H1 (cell line): ENCODE measurements around the gene CTTNBP2NL. TPM values are rescaled to one million over a fixed set of nuclear protein-coding genes. Genes with fewer than 3 reads are reported as not detected.

Experiments used
- CTCF ChIA-PET: fragments of 300-600 bp; sonication (Branson Sonifier 250); formaldehyde crosslinking; loops from one replicate; lab custom pipeline; 2021; ENCODE audit not compliant: partially characterized antibody; lab: Charles Lee
- POLR2A ChIA-PET: fragments of 300-600 bp; sonication (Branson Sonifier 250); formaldehyde crosslinking; loops from one replicate; lab custom pipeline; 2021; ENCODE audit warnings: inconsistent platforms; ENCODE audit not compliant: partially characterized antibody; lab: Charles Lee
- DNase-seq, 2 experiments: peaks; one replicate each; pipeline versions ENCODE4 v3.0.0 to v3.0.0-alpha.2; 2010 to 2022; ENCODE audit warnings: low spot score in 2 of 2, low read depth in 1 of 2, mixed read lengths in 1 of 2
- FAIRE-seq: peaks from 2 replicates; lab custom pipeline; 2011; peaks lifted over from hg19 to GRCh38; lab: Jason Lieb, UNC
- H2AFZ ChIP-seq: 2 replicates; pipeline ENCODE4 v1.8.1; 2012; ENCODE audit warnings: low read length, inconsistent platforms
- H2AK5ac ChIP-seq: 2 replicates; pipeline ENCODE4 v1.6.1; 2013; ENCODE audit warnings: low read depth, low read length
- H2BK120ac ChIP-seq: replicated peaks from 2 replicates; pipeline ENCODE3; 2013; ENCODE audit warnings: low read depth, low read length, inconsistent platforms
- H2BK12ac ChIP-seq: 2 replicates; pipeline ENCODE4 v1.6.1; 2013; ENCODE audit warnings: low read depth, low read length
- H2BK15ac ChIP-seq: 2 replicates; pipeline ENCODE4 v1.6.1; 2013; ENCODE audit warnings: low read length
- H2BK20ac ChIP-seq: 2 replicates; pipeline ENCODE4 v1.6.1; 2013; ENCODE audit warnings: low read length
- H2BK5ac ChIP-seq: 2 replicates; pipeline ENCODE4 v1.6.1; 2013; ENCODE audit warnings: low read depth, low read length
- H3K14ac ChIP-seq: 2 replicates; pipeline ENCODE4 v1.6.1; 2013; ENCODE audit warnings: inconsistent platforms; ENCODE audit not compliant: insufficient read length
- H3K18ac ChIP-seq: 2 replicates; pipeline ENCODE4 v1.6.1; 2013; ENCODE audit warnings: low read length; ENCODE audit errors: extremely low read depth
- H3K23ac ChIP-seq: 2 replicates; pipeline ENCODE4 v1.6.1; 2013; ENCODE audit warnings: inconsistent platforms; ENCODE audit not compliant: insufficient read length
- H3K23me2 ChIP-seq: 2 replicates; pipeline ENCODE4 v1.6.1; 2013; ENCODE audit warnings: low read depth, low read length
- H3K27ac ChIP-seq: 2 replicates; pipeline ENCODE4 v1.6.1; 2011; ENCODE audit warnings: low read depth, low read length, inconsistent platforms
- H3K27me3 ChIP-seq, 4 experiments: replicated peaks in 1 of 4; 1 replicate in 1 of 4; 2 replicates in 3 of 4; pipeline versions ENCODE4 v1.6.1 to v1.8.1; 2011 to 2013; ENCODE audit warnings: low read length in 3 of 4, mild to moderate bottlenecking in 3 of 4, inconsistent platforms in 2 of 4, mixed read lengths in 2 of 4, moderate library complexity in 1 of 4; ENCODE audit not compliant: control insufficient read depth in 3 of 4, insufficient read depth in 3 of 4; ENCODE audit errors: extremely low read depth in 1 of 4
- H3K36me3 ChIP-seq, 4 experiments: 2 replicates each; pipeline versions ENCODE4 v1.6.1 to v1.8.1; 2011 to 2013; ENCODE audit warnings: mild to moderate bottlenecking in 4 of 4, low read length in 3 of 4, moderate library complexity in 2 of 4, control low read depth in 1 of 4, inconsistent platforms in 1 of 4; ENCODE audit not compliant: insufficient read depth in 4 of 4, control insufficient read depth in 2 of 4
- H3K4ac ChIP-seq: replicated peaks from 2 replicates; pipeline ENCODE3; 2013; ENCODE audit warnings: low read length, low read depth, mixed read lengths, inconsistent platforms; ENCODE audit not compliant: insufficient read length
- H3K4me1 ChIP-seq, 4 experiments: replicated peaks in 1 of 4; 1 replicate in 1 of 4; 2 replicates in 3 of 4; pipeline versions ENCODE4 v1.6.1 to v1.8.1; 2011 to 2013; ENCODE audit warnings: low read length in 3 of 4, inconsistent platforms in 2 of 4, mixed read lengths in 1 of 4; ENCODE audit not compliant: insufficient read depth in 4 of 4, control insufficient read depth in 3 of 4
- H3K4me2 ChIP-seq, 2 experiments: 2 replicates each; pipeline versions ENCODE4 v1.6.1 to v1.8.1; 2011 to 2013; ENCODE audit warnings: low read depth in 2 of 2, low read length in 2 of 2, control low read depth in 1 of 2, inconsistent platforms in 1 of 2, mild to moderate bottlenecking in 1 of 2; ENCODE audit not compliant: insufficient read depth in 1 of 2
- H3K4me3 ChIP-seq, 4 experiments: fragments of 200-600, 300-600 bp in 1 of 4; sonication (generic), shearing (Covaris generic), sonication (Bioruptor Twin) in 1 of 4; 2 replicates each; pipeline versions ENCODE4 v1.5.1 to v1.8.1; 2011 to 2016; ENCODE audit warnings: low read length in 4 of 4, low read depth in 3 of 4, control low read depth in 2 of 4, inconsistent platforms in 2 of 4, mild to moderate bottlenecking in 2 of 4, mixed read lengths in 1 of 4, moderate library complexity in 1 of 4; ENCODE audit not compliant: insufficient read depth in 2 of 4; ENCODE audit errors: extremely low read depth in 1 of 4
- H3K56ac ChIP-seq: replicated peaks from 2 replicates; pipeline ENCODE3; 2013; ENCODE audit warnings: low read depth, mild to moderate bottlenecking, mixed read lengths, low read length, inconsistent platforms; ENCODE audit not compliant: insufficient read length
- H3K79me1 ChIP-seq: 2 replicates; pipeline ENCODE4 v1.6.1; 2013; ENCODE audit warnings: low read depth, low read length, control low read depth
- H3K79me2 ChIP-seq, 2 experiments: 2 replicates each; pipeline versions ENCODE4 v1.6.1 to v1.8.1; 2012 to 2013; ENCODE audit warnings: low read length in 2 of 2, mild to moderate bottlenecking in 2 of 2, inconsistent platforms in 1 of 2; ENCODE audit not compliant: insufficient read depth in 2 of 2, control insufficient read depth in 1 of 2
- H3K9ac ChIP-seq, 4 experiments: replicated peaks in 1 of 4; 1 replicate in 1 of 4; 2 replicates in 3 of 4; pipeline versions ENCODE4 v1.6.1 to v1.8.1; 2011 to 2013; ENCODE audit warnings: low read depth in 3 of 4, low read length in 3 of 4, control low read depth in 2 of 4, mild to moderate bottlenecking in 2 of 4, moderate library complexity in 2 of 4, inconsistent platforms in 1 of 4; ENCODE audit errors: extremely low read depth in 1 of 4
- H3K9me3 ChIP-seq, 2 experiments: 2 replicates each; pipeline versions ENCODE4 v1.6.1 to v1.8.1; 2012 to 2013; ENCODE audit warnings: mild to moderate bottlenecking in 2 of 2, moderate library complexity in 2 of 2, control low read depth in 1 of 2, inconsistent platforms in 1 of 2, low read depth in 1 of 2, low read length in 1 of 2, mixed read lengths in 1 of 2; ENCODE audit not compliant: insufficient read depth in 2 of 2
- H4K20me1 ChIP-seq, 2 experiments: replicated peaks in 1 of 2; 2 replicates each; pipeline versions ENCODE3 to v1.8.1; 2011 to 2013; ENCODE audit warnings: inconsistent platforms in 2 of 2, low read length in 2 of 2, mild to moderate bottlenecking in 1 of 2; ENCODE audit not compliant: insufficient read depth in 2 of 2, control insufficient read depth in 1 of 2
- H4K5ac ChIP-seq: 2 replicates; pipeline ENCODE4 v1.6.1; 2013; ENCODE audit warnings: low read length, low read depth, mixed read lengths, inconsistent platforms; ENCODE audit not compliant: insufficient read length
- H4K8ac ChIP-seq: 2 replicates; pipeline ENCODE4 v1.8.0; 2013; ENCODE audit warnings: mild to moderate bottlenecking, moderate library complexity, low read length, inconsistent platforms; ENCODE audit not compliant: insufficient read depth; ENCODE audit errors: extremely low read depth
- H4K91ac ChIP-seq: replicated peaks from 2 replicates; pipeline ENCODE3; 2013; ENCODE audit warnings: low read length, mixed read lengths, inconsistent platforms; ENCODE audit not compliant: insufficient read length
- BACH1 ChIP-seq: IDR thresholded peaks from 2 replicates; pipeline ENCODE4 v1.6.1; 2012; ENCODE audit warnings: low read length, improper control_type of control experiment
- EZH2 ChIP-seq: fragments of 200-600 bp; sonication (generic); IDR thresholded peaks from 2 replicates; pipeline ENCODE4 v1.7.1; 2012; ENCODE audit warnings: low read depth, mild to moderate bottlenecking, moderate library complexity, low read length, inconsistent platforms; ENCODE audit not compliant: severe bottlenecking
- RBBP5 ChIP-seq: IDR thresholded peaks from 2 replicates; pipeline ENCODE4 v1.7.1; 2012; ENCODE audit warnings: low read depth, mild to moderate bottlenecking, inconsistent platforms, low read length, moderate library complexity, borderline replicate concordance
- RXRA ChIP-seq: IDR thresholded peaks from 2 replicates; pipeline ENCODE4 v1.6.1; 2011; ENCODE audit warnings: low read depth, mild to moderate bottlenecking, low read length, moderate library complexity; ENCODE audit not compliant: insufficient read depth
- TCF12 ChIP-seq: IDR thresholded peaks from 2 replicates; pipeline ENCODE4 v1.6.1; 2011; ENCODE audit warnings: low read depth, mild to moderate bottlenecking, low read length
- WGBS, 2 experiments: shearing (Covaris generic) in 1 of 2; methylation state at CpG; one replicate each; pipeline versions ENCODE4 v1.1.6 to v1.1.7; 2013 to 2015; ENCODE audit warnings: low lambda C conversion rate in 2 of 2, mixed read lengths in 2 of 2, inconsistent platforms in 1 of 2, low coverage in 1 of 2, missing lambda C conversion rate in 1 of 2; ENCODE audit not compliant: insufficient replicate concordance in 2 of 2, insufficient coverage in 1 of 2, insufficient read length in 1 of 2; ENCODE audit errors: extremely low coverage in 1 of 2, missing lambda C conversion rate in 1 of 2; 5-methylcytosine and 5-hydroxymethylcytosine counted together
- polyA plus RNA-seq, 7 experiments: library from polyadenylated mRNA; depleted of rRNA in 3 of 7; stranded (reverse) in 5 of 7; unstranded in 2 of 7; fragments of >200 nt in 5 of 7; fragments of 200-250 nt in 2 of 7; gene quantifications; 1 replicate in 5 of 7; 2 replicates in 1 of 7; 4 replicates in 1 of 7; pipeline versions ENCODE4 v1.2.1 to v1.2.3, GENCODE V29; 2011 to 2013; ENCODE audit warnings: missing spikeins in 2 of 7, mixed read lengths in 2 of 7
- total RNA-seq: library from RNA; stranded (reverse); fragmentation: NEBNext Ultra II Directional; extraction: Animal tissue kit (Norgen Biotek cat#: 25700); gene quantifications from 2 replicates; pipeline ENCODE4 v1.2.1, GENCODE V29; 2021

Gene CTTNBP2NL
- total and polyA plus RNA-seq, 2 of the 8 experiments (the other 6 are each of a cell fraction or from before 2014, with no cell fraction given) = 6.4 to 35.1 TPM

GRCh38 chr1:112492076-112492475 is 96.1 kb downstream of the CTTNBP2NL start:
- Histone ChIP-seq H2BK12ac (no peak overlapping the region), H2BK5ac (no peak overlapping the region), H4K5ac (no peak overlapping the region), H3K4ac (no peak overlapping the region), H4K20me1 (no peaks in the 10 kb centered on the region), H3K27ac (no peak overlapping the region), H3K14ac (no peak overlapping the region), H2AFZ (no peak overlapping the region), H3K4me3 (no peak overlapping the region), H3K23ac (no peak overlapping the region), H4K91ac (no peak overlapping the region), H3K79me1 (no peaks in the 10 kb centered on the region), H3K36me3 (no peaks in the 10 kb centered on the region), H2AK5ac (no peak overlapping the region), H3K23me2 (no peaks in the 10 kb centered on the region), H3K56ac (no peak overlapping the region), H2BK15ac (no peak overlapping the region), H4K8ac (no peak overlapping the region), H3K79me2 (no peaks in the 10 kb centered on the region), H3K27me3 (no peaks in the 10 kb centered on the region), H2BK20ac (no peak overlapping the region), H3K9ac (no peak overlapping the region), H3K18ac (no peak overlapping the region), H3K9me3 (no peaks in the 10 kb centered on the region), H2BK120ac (no peak overlapping the region), H3K4me1 (no peaks in the 10 kb centered on the region), H3K4me2 (no peak overlapping the region)
- ChIA-PET POLR2A (no interaction called here), CTCF (interaction anchor here (0.8 to 1.4 kb wide), 3 partner anchors 10 to 26 kb away, joined by 3 to 6 read pairs (median 4); no protein-coding TSS in a partner anchor)
- 80% methylated on average over 1 of the region's 1 CpG; no CpG with 5 or more reads in 1 of the 2 experiments for WGBS, 2 experiments
- FAIRE-seq (no peak), DNase-seq (no peak)
- TF ChIP-seq EZH2 (no peak), TCF12 (no peak), RXRA (no peak), RBBP5 (no peak), BACH1 (no peak)
